Progenitor cell of endocrine pancreas (in vitro differentiated cells): ENCODE data around the gene ATP8A2. TPM values are rescaled to one million over a fixed set of nuclear protein-coding genes. Genes with fewer than 3 reads are reported as not detected.
"Not testable (repeated sequence)": the region's sequence is repeated elsewhere in the genome, so short reads cannot be mapped to it uniquely, and the experiment has no call there.

Experiments used
- DNase-seq: peaks from one replicate; pipeline ENCODE4 v3.0.0; 2021; ENCODE audit warnings: low spot score; ENCODE audit not compliant: unreplicated experiment
- H3K27ac Mint-ChIP-seq: 2 replicates; pipeline ENCODE4 v1.8.0; 2021; ENCODE audit warnings: mild to moderate bottlenecking, moderate library complexity, mixed read lengths
- H3K27me3 Mint-ChIP-seq: 2 replicates; pipeline ENCODE4 v1.8.0; 2021; ENCODE audit warnings: mixed read lengths
- H3K36me3 Mint-ChIP-seq: 2 replicates; pipeline ENCODE4 v1.8.0; 2022; ENCODE audit warnings: mixed read lengths; ENCODE audit not compliant: insufficient read depth
- H3K4me1 Mint-ChIP-seq: 2 replicates; pipeline ENCODE4 v1.8.0; 2021; ENCODE audit warnings: low read depth, mixed read lengths
- H3K4me3 Mint-ChIP-seq: 2 replicates; pipeline ENCODE4 v1.8.0; 2021; ENCODE audit warnings: low read depth, mild to moderate bottlenecking, moderate library complexity, mixed read lengths
- H3K9me3 Mint-ChIP-seq: 2 replicates; pipeline ENCODE4 v1.8.0; 2021; ENCODE audit warnings: low read depth, mixed read lengths
- total RNA-seq: library from RNA; stranded (reverse); gene quantifications from 2 replicates; pipeline ENCODE4 v1.2.1, GENCODE V29; 2021
- TF ChIP-seq, protein P1 (sequence below): fragments of 200-600 bp; sonication (generic); IDR thresholded peaks from one replicate; pipeline ENCODE4 v1.5.0; 2021; ENCODE audit warnings: antibody characterized with exemption, mild to moderate bottlenecking; ENCODE audit not compliant: unreplicated experiment

Gene ATP8A2
- total RNA-seq, 1 donor from 2014 or later, result 0.38 TPM

DNA sequence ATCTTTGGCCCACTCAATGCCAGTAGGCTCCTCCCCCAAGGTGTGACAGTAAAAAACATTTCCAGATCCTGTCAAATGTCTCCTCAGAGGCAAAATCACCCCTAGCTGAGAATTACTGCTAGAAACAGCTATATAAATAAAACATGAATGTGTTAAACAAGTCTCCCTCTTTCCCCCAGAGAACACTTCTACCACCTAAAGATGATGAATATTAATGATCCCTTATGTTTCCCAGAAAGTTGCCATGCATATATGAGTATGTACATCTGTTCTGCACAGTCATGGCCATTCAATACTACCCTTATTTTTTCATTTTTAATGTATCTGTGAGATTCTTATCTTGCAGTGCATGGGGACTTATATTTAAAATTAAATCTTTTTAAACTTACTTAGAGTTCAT is 450.0 kb downstream of the ATP8A2 start:
- Mint-ChIP-seq H3K36me3 (peaks cover 1% of the 10 kb centered on the region), H3K27ac (no peak overlapping the region), H3K27me3 (no peaks in the 10 kb centered on the region), H3K4me3 (no peak overlapping the region), H3K4me1 (peaks cover 3% of the 10 kb centered on the region), H3K9me3 (peaks cover 13% of the 10 kb centered on the region)
- TF ChIP-seq, protein P1, sequence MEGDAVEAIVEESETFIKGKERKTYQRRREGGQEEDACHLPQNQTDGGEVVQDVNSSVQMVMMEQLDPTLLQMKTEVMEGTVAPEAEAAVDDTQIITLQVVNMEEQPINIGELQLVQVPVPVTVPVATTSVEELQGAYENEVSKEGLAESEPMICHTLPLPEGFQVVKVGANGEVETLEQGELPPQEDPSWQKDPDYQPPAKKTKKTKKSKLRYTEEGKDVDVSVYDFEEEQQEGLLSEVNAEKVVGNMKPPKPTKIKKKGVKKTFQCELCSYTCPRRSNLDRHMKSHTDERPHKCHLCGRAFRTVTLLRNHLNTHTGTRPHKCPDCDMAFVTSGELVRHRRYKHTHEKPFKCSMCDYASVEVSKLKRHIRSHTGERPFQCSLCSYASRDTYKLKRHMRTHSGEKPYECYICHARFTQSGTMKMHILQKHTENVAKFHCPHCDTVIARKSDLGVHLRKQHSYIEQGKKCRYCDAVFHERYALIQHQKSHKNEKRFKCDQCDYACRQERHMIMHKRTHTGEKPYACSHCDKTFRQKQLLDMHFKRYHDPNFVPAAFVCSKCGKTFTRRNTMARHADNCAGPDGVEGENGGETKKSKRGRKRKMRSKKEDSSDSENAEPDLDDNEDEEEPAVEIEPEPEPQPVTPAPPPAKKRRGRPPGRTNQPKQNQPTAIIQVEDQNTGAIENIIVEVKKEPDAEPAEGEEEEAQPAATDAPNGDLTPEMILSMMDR, result no peak
- no peak for DNase-seq

DNA sequence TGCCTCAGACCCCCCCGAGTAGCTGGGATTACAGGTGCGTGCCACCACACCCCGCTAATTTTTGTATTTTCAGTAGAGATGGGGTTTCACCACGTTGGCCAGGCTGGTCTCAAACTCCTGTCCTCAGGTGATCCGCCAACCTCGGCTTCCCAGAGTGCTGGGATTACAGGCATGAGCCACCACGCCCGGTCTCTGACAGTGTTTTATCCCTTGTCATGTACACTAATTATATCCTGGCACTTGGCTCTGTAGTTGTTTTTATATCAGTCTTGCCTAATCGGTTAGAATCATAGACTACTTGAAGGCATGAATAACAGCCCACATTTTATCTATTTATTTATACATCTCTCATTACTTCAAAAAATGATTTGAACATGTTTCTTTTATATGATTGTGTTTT is 455.4 kb downstream of the ATP8A2 start:
- H3K4me3 Mint-ChIP-seq, H3K36me3 Mint-ChIP-seq, H3K27ac Mint-ChIP-seq, H3K27me3 Mint-ChIP-seq, H3K4me1 Mint-ChIP-seq, DNase-seq: not testable (repeated sequence)
- peaks cover 13% of the 10 kb centered on the region for H3K9me3 Mint-ChIP-seq

DNA sequence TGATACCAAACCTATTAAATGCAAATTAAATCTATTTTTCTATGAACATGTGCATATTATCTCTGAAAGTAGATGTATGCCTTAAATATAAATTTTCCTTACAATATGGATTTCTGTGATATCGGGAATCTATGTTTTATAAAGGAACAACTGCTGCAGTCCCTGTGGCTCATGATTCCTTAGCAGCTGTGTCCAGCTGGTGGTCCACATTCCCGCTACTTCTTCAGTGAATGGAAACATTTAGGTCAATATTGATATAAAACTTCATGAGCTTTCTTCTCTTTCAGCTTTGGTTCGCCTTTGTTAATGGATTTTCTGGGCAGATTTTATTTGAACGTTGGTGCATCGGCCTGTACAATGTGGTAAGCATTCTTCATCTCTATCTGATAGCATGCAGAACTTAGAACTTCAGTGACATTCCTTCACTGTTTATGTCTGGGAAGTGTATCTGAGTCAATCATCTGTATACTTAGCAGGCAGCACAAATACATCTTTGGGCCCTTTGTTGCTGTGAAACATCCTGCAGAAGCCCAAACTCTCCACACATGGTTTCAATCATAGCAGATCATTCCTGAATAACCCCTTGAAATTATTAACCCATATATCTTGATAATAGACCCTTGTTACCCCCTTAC is 456.2 kb downstream of the ATP8A2 start:
- no peak for DNase-seq
- H3K4me1 Mint-ChIP-seq, result peaks cover 6% of the 10 kb centered on the region
- no peaks in the 10 kb centered on the region for H3K27me3 Mint-ChIP-seq
- peaks cover 11% of the 10 kb centered on the region for H3K9me3 Mint-ChIP-seq
- TF ChIP-seq, protein P1, result no peak
- no peak overlapping the region for H3K4me3 Mint-ChIP-seq
- H3K36me3 Mint-ChIP-seq, result no peaks in the 10 kb centered on the region
- H3K27ac Mint-ChIP-seq, result no peak overlapping the region

DNA sequence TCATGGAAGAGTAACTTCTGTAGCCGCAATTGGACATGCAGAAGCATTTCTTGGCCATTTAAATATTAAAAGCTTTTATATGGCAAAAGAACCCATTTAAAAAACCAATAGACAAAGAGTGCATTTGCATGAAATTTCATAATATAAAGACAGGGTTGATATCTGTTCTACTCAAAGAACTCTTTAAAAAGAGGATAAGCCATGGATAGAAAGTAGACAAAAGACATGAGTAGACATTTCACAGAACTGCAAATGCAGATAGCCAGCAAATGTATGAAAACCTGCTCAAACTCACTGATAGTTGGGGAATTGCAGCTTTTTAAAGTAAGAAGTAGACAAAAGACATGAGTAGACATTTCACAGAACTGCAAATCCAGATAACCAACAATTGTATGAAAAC is 462.0 kb downstream of the ATP8A2 start:
- no peak for DNase-seq
- peaks cover 7% of the 10 kb centered on the region for H3K27me3 Mint-ChIP-seq
- H3K27ac Mint-ChIP-seq, result no peak overlapping the region
- no peaks in the 10 kb centered on the region for H3K9me3 Mint-ChIP-seq
- peaks cover 2% of the 10 kb centered on the region for H3K4me1 Mint-ChIP-seq
- H3K36me3 Mint-ChIP-seq, result no peaks in the 10 kb centered on the region
- TF ChIP-seq, protein P1, result no peak
- no peak overlapping the region for H3K4me3 Mint-ChIP-seq

DNA sequence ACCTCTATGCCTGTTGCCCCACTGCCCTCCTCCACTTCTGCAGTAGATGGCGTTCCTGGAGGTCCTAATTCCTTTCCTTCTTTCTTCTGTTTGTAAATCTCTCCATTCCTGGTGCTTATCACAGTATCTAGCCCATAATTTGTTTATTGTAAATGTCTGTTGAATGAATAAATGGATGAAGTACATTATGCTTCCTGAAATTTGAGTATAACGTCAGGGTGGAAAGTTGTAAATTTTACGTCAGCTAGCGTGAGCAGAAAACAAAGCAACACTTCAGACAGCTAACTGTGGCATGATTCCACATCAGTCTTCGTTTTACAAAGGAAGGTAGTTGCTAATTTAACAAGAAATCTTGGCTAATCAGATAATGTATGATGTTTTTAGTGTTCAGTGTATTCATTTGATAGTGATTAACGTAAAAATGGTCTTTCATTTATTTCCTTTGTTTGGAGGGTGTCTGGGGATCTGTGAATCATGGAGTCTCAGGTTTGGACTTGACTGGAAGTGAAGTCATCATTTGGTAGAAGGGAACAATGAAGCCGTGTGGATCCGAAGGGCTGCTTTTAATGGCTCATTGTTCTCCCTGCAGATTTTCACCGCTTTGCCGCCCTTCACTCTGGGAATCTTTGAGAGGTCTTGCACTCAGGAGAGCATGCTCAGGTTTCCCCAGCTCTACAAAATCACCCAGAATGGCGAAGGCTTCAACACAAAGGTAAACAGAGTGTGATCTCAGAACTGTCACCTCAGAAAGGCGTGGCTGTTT is 465.0 kb downstream of the ATP8A2 start:
- H3K27me3 Mint-ChIP-seq, result peaks cover 10% of the 10 kb centered on the region
- H3K4me1 Mint-ChIP-seq, result peaks cover 2% of the 10 kb centered on the region
- no peaks in the 10 kb centered on the region for H3K9me3 Mint-ChIP-seq
- DNase-seq, result no peak
- H3K27ac Mint-ChIP-seq, result no peak overlapping the region
- no peaks in the 10 kb centered on the region for H3K36me3 Mint-ChIP-seq
- no peak overlapping the region for H3K4me3 Mint-ChIP-seq
- TF ChIP-seq, protein P1, result no peak

DNA sequence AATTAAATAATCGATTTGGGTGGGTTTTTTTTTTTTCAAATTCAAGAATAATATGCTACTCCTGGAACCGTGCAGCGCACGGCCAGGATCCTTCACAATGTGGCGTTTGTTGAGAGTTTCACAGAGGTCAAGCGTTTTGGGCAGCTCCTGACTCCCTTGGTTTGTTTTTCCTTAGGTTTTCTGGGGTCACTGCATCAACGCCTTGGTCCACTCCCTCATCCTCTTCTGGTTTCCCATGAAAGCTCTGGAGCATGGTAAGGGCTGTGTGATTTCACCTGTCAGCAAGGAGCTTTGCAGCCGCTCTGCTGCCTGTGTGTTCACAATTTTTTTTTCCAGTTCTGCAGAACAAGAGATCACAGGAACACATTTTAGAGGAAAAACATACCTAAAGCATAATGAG is 467.6 kb downstream of the ATP8A2 start:
- Mint-ChIP-seq H3K27me3 (peaks cover 13% of the 10 kb centered on the region), H3K4me3 (no peak overlapping the region)

More for the DNA sequence above, 467.6 kb downstream of the ATP8A2 start:
- Mint-ChIP-seq H3K9me3 (peaks cover 4% of the 10 kb centered on the region), H3K4me1 (peaks cover 2% of the 10 kb centered on the region), H3K36me3 (no peaks in the 10 kb centered on the region), H3K27ac (no peak overlapping the region)
- no peak for DNase-seq
- TF ChIP-seq, protein P1, result no peak
